ENCODE measurements around the gene DET1.
"Not testable (repeated sequence)": the region's sequence is repeated elsewhere in the genome, so short reads cannot be mapped to it uniquely, and the experiment has no call there.

Gene DET1

GRCh38 chr15:88524094-88524493 is 22.4 kb downstream of the DET1 start:
- not testable (repeated sequence) for H3K27me3 ChIP-seq (ENCODE audit: control insufficient read depth, insufficient read depth, low read length); H3K9ac ChIP-seq (ENCODE audit: low read length)

GRCh38 chr15:88518903-88519302 is 27.6 kb downstream of the DET1 start:
- Histone ChIP-seq H3K36me3 (ENCODE audit: control insufficient read depth, insufficient read depth, low read length) (peaks cover 10% of the 10 kb centered on the region), H3K9me3 (ENCODE audit: control insufficient read depth, insufficient read depth, low read depth, low read length) (peaks cover 7% of the 10 kb centered on the region; the same call in 1 of the 2 replicates), H3K4me1 (ENCODE audit: control insufficient read depth, insufficient read depth, low read length) (no peaks in the 10 kb centered on the region), H3K27me3 (ENCODE audit: control insufficient read depth, insufficient read depth, low read length) (no peaks in the 10 kb centered on the region), H3K4me3 (ENCODE audit: low read depth, low read length) (no peak overlapping the region), H3K9ac (ENCODE audit: low read length) (no peak overlapping the region), H3K27ac (ENCODE audit: low read depth, low read length) (no peak overlapping the region)

More at GRCh38 chr15:88524094-88524493, 22.4 kb downstream of the DET1 start:
- not testable (repeated sequence) for H3K4me3 ChIP-seq (ENCODE audit: low read depth, low read length); H3K27ac ChIP-seq (ENCODE audit: low read depth, low read length); H3K4me1 ChIP-seq (ENCODE audit: control insufficient read depth, insufficient read depth, low read length)
- H3K36me3 ChIP-seq (ENCODE audit: control insufficient read depth, insufficient read depth, low read length): peaks cover 32% of the 10 kb centered on the region
- H3K9me3 ChIP-seq (ENCODE audit: control insufficient read depth, insufficient read depth, low read depth, low read length): peaks cover 12% of the 10 kb centered on the region; the same call in 1 of the 2 replicates

GRCh38 chr15:88513195-88513594 is 33.3 kb downstream of the DET1 start:
- peaks cover 3% of the 10 kb centered on the region; the same call in 1 of the 2 replicates for H3K9me3 ChIP-seq (ENCODE audit: control insufficient read depth, insufficient read depth, low read depth, low read length)
- no peak overlapping the region for H3K27ac ChIP-seq (ENCODE audit: low read depth, low read length)
- H3K4me1 ChIP-seq (ENCODE audit: control insufficient read depth, insufficient read depth, low read length): no peaks in the 10 kb centered on the region
- no peak overlapping the region for H3K9ac ChIP-seq (ENCODE audit: low read length)
- peaks cover 33% of the 10 kb centered on the region for H3K36me3 ChIP-seq (ENCODE audit: control insufficient read depth, insufficient read depth, low read length)
- no peak overlapping the region for H3K4me3 ChIP-seq (ENCODE audit: low read depth, low read length)
- H3K27me3 ChIP-seq (ENCODE audit: control insufficient read depth, insufficient read depth, low read length): no peaks in the 10 kb centered on the region

- no peaks in the 10 kb centered on the region for H3K4me1 ChIP-seq (ENCODE audit: control insufficient read depth, insufficient read depth, low read length)
- peaks cover 36% of the 10 kb centered on the region for H3K36me3 ChIP-seq (ENCODE audit: control insufficient read depth, insufficient read depth, low read length)
- no peak overlapping the region for H3K4me3 ChIP-seq (ENCODE audit: low read depth, low read length)
- H3K9ac ChIP-seq (ENCODE audit: low read length): no peak overlapping the region
- H3K27me3 ChIP-seq (ENCODE audit: control insufficient read depth, insufficient read depth, low read length): no peaks in the 10 kb centered on the region
- H3K27ac ChIP-seq (ENCODE audit: low read depth, low read length): no peak overlapping the region
- H3K9me3 ChIP-seq (ENCODE audit: control insufficient read depth, insufficient read depth, low read depth, low read length): peaks cover 3% of the 10 kb centered on the region; the same call in 1 of the 2 replicates
Observed at GRCh38 chr15:88512601-88513000, 33.9 kb downstream of the DET1 start.

GRCh38 chr15:88512078-88512477 is 34.4 kb downstream of the DET1 start:
- H3K36me3 ChIP-seq (ENCODE audit: control insufficient read depth, insufficient read depth, low read length): peaks cover 38% of the 10 kb centered on the region
- peaks cover 3% of the 10 kb centered on the region; the same call in 1 of the 2 replicates for H3K9me3 ChIP-seq (ENCODE audit: control insufficient read depth, insufficient read depth, low read depth, low read length)
- H3K27me3 ChIP-seq (ENCODE audit: control insufficient read depth, insufficient read depth, low read length): no peaks in the 10 kb centered on the region
- no peak overlapping the region for H3K27ac ChIP-seq (ENCODE audit: low read depth, low read length)
- H3K4me3 ChIP-seq (ENCODE audit: low read depth, low read length): no peak overlapping the region
- no peaks in the 10 kb centered on the region for H3K4me1 ChIP-seq (ENCODE audit: control insufficient read depth, insufficient read depth, low read length)
- H3K9ac ChIP-seq (ENCODE audit: low read length): no peak overlapping the region

GRCh38 chr15:88511161-88511560 is 35.3 kb downstream of the DET1 start:
- H3K9me3 ChIP-seq (ENCODE audit: control insufficient read depth, insufficient read depth, low read depth, low read length): peaks cover 3% of the 10 kb centered on the region; the same call in 1 of the 2 replicates
- H3K27me3 ChIP-seq (ENCODE audit: control insufficient read depth, insufficient read depth, low read length): no peaks in the 10 kb centered on the region
- no peak overlapping the region for H3K27ac ChIP-seq (ENCODE audit: low read depth, low read length)
- H3K4me1 ChIP-seq (ENCODE audit: control insufficient read depth, insufficient read depth, low read length): peaks cover under 1% of the 10 kb centered on the region; the same call in 1 of the 2 replicates
- peaks cover 34% of the 10 kb centered on the region for H3K36me3 ChIP-seq (ENCODE audit: control insufficient read depth, insufficient read depth, low read length)
- H3K9ac ChIP-seq (ENCODE audit: low read length): no peak overlapping the region
- H3K4me3 ChIP-seq (ENCODE audit: low read depth, low read length): no peak overlapping the region

GRCh38 chr15:88509964-88510363 is 36.5 kb downstream of the DET1 start:
- Histone ChIP-seq H3K27me3 (ENCODE audit: control insufficient read depth, insufficient read depth, low read length) (no peaks in the 10 kb centered on the region), H3K4me1 (ENCODE audit: control insufficient read depth, insufficient read depth, low read length) (peaks cover 11% of the 10 kb centered on the region), H3K9ac (ENCODE audit: low read length) (no peak overlapping the region), H3K9me3 (ENCODE audit: control insufficient read depth, insufficient read depth, low read depth, low read length) (peaks cover 3% of the 10 kb centered on the region; the same call in 1 of the 2 replicates), H3K36me3 (ENCODE audit: control insufficient read depth, insufficient read depth, low read length) (peaks cover 34% of the 10 kb centered on the region), H3K4me3 (ENCODE audit: low read depth, low read length) (no peak overlapping the region), H3K27ac (ENCODE audit: low read depth, low read length) (no peak overlapping the region)

GRCh38 chr15:88509321-88509720 is 37.2 kb downstream of the DET1 start:
- Histone ChIP-seq H3K36me3 (ENCODE audit: control insufficient read depth, insufficient read depth, low read length) (peaks cover 34% of the 10 kb centered on the region), H3K4me1 (ENCODE audit: control insufficient read depth, insufficient read depth, low read length) (peaks cover 16% of the 10 kb centered on the region), H3K9ac (ENCODE audit: low read length) (no peak overlapping the region), H3K27ac (ENCODE audit: low read depth, low read length) (no peak overlapping the region), H3K9me3 (ENCODE audit: control insufficient read depth, insufficient read depth, low read depth, low read length) (peaks cover 3% of the 10 kb centered on the region; the same call in 1 of the 2 replicates), H3K4me3 (ENCODE audit: low read depth, low read length) (no peak overlapping the region), H3K27me3 (ENCODE audit: control insufficient read depth, insufficient read depth, low read length) (no peaks in the 10 kb centered on the region)

GRCh38 chr15:88506628-88507027 is 39.9 kb downstream of the DET1 start:
- no peaks in the 10 kb centered on the region for H3K27me3 ChIP-seq (ENCODE audit: control insufficient read depth, insufficient read depth, low read length)
- H3K4me3 ChIP-seq (ENCODE audit: low read depth, low read length): no peak overlapping the region
- H3K27ac ChIP-seq (ENCODE audit: low read depth, low read length): no peak overlapping the region
- H3K36me3 ChIP-seq (ENCODE audit: control insufficient read depth, insufficient read depth, low read length): peaks cover 22% of the 10 kb centered on the region
- H3K4me1 ChIP-seq (ENCODE audit: control insufficient read depth, insufficient read depth, low read length): peaks cover 34% of the 10 kb centered on the region
- no peak overlapping the region for H3K9ac ChIP-seq (ENCODE audit: low read length)
- peaks cover 3% of the 10 kb centered on the region; the same call in 1 of the 2 replicates for H3K9me3 ChIP-seq (ENCODE audit: control insufficient read depth, insufficient read depth, low read depth, low read length)

- Histone ChIP-seq H3K36me3 (ENCODE audit: control insufficient read depth, insufficient read depth, low read length) (peaks cover 16% of the 10 kb centered on the region), H3K27ac (ENCODE audit: low read depth, low read length) (no peak overlapping the region), H3K4me3 (ENCODE audit: low read depth, low read length) (no peak overlapping the region), H3K9ac (ENCODE audit: low read length) (no peak overlapping the region), H3K9me3 (ENCODE audit: control insufficient read depth, insufficient read depth, low read depth, low read length) (peaks cover 3% of the 10 kb centered on the region; the same call in 1 of the 2 replicates), H3K4me1 (ENCODE audit: control insufficient read depth, insufficient read depth, low read length) (peaks cover 34% of the 10 kb centered on the region), H3K27me3 (ENCODE audit: control insufficient read depth, insufficient read depth, low read length) (no peaks in the 10 kb centered on the region)
Observed at GRCh38 chr15:88505721-88506120, 40.8 kb downstream of the DET1 start.

- no peak overlapping the region for H3K27ac ChIP-seq (ENCODE audit: low read depth, low read length)
- peaks cover 3% of the 10 kb centered on the region; the same call in 1 of the 2 replicates for H3K9me3 ChIP-seq (ENCODE audit: control insufficient read depth, insufficient read depth, low read depth, low read length)
- no peaks in the 10 kb centered on the region for H3K27me3 ChIP-seq (ENCODE audit: control insufficient read depth, insufficient read depth, low read length)
- no peak overlapping the region for H3K9ac ChIP-seq (ENCODE audit: low read length)
- H3K36me3 ChIP-seq (ENCODE audit: control insufficient read depth, insufficient read depth, low read length): peaks cover 6% of the 10 kb centered on the region
- no peak overlapping the region for H3K4me3 ChIP-seq (ENCODE audit: low read depth, low read length)
- peaks cover 34% of the 10 kb centered on the region for H3K4me1 ChIP-seq (ENCODE audit: control insufficient read depth, insufficient read depth, low read length)
Observed at GRCh38 chr15:88504445-88504844, 42.0 kb downstream of the DET1 start.

Data from HUES6 (cell line).